Lower leg skin (tissue), 3 donors: ENCODE data around the gene PFKFB2.

Experiments
- POLR2A ChIP-seq, 2 donors: fragments of 450-650 bp; IDR thresholded peaks; one replicate each; pipeline ENCODE4 v1.6.1; 2016 to 2017; ENCODE audit warnings: antibody characterized with exemption in 2 of 2, mild to moderate bottlenecking in 1 of 2, moderate library complexity in 1 of 2
- TF ChIP-seq, protein P1 (sequence below), 3 donors: fragments of 450-650 bp; IDR thresholded peaks; one replicate each; pipeline ENCODE4 v1.5.1; 2016; ENCODE audit warnings: antibody characterized with exemption in 3 of 3, mild to moderate bottlenecking in 3 of 3, moderate library complexity in 2 of 3

GRCh38 chr1:207050480-207051190 is 2.4 kb upstream of the PFKFB2 start:
- TF ChIP-seq, protein P1, sequence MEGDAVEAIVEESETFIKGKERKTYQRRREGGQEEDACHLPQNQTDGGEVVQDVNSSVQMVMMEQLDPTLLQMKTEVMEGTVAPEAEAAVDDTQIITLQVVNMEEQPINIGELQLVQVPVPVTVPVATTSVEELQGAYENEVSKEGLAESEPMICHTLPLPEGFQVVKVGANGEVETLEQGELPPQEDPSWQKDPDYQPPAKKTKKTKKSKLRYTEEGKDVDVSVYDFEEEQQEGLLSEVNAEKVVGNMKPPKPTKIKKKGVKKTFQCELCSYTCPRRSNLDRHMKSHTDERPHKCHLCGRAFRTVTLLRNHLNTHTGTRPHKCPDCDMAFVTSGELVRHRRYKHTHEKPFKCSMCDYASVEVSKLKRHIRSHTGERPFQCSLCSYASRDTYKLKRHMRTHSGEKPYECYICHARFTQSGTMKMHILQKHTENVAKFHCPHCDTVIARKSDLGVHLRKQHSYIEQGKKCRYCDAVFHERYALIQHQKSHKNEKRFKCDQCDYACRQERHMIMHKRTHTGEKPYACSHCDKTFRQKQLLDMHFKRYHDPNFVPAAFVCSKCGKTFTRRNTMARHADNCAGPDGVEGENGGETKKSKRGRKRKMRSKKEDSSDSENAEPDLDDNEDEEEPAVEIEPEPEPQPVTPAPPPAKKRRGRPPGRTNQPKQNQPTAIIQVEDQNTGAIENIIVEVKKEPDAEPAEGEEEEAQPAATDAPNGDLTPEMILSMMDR (IDR thresholded peaks at IDR 0.05): peak in 1 of 3 donors; percentile 13
- TF ChIP-seq POLR2A (IDR thresholded peaks at IDR 0.05): no peak
